Right atrium auricular region (tissue), 2 donors: ENCODE measurements around the gene FBXW12. TPM values are rescaled to one million over a fixed set of nuclear protein-coding genes. Genes with fewer than 3 reads are reported as not detected.

Experiments
- DNase-seq: peaks from one replicate; pipeline ENCODE4 v3.0.0-alpha.2; 2019; ENCODE audit warnings: low spot score
- H3K27ac ChIP-seq, 2 donors: fragments of 200-600 bp; sonication (generic); 1 replicate in 1 of 2; 2 replicates in 1 of 2; pipeline ENCODE4 v1.5.1; 2016 to 2019
- H3K27me3 ChIP-seq, 2 donors: fragments of 200-600 bp; sonication (generic); one replicate each; pipeline versions ENCODE4 v1.5.1 to v1.6.0; 2017 to 2019
- H3K36me3 ChIP-seq: fragments of 200-600 bp; sonication (generic); one replicate; pipeline ENCODE4 v1.5.1; 2016
- H3K4me1 ChIP-seq, 2 donors: fragments of 200-600 bp; sonication (generic); one replicate each; pipeline versions ENCODE4 v1.5.1 to v1.6.0; 2017 to 2019
- H3K4me3 ChIP-seq, 2 donors: fragments of 200-600 bp; sonication (generic); 1 replicate in 1 of 2; 2 replicates in 1 of 2; pipeline ENCODE4 v1.5.1; 2017 to 2019; ENCODE audit warnings: mild to moderate bottlenecking in 1 of 2, moderate library complexity in 1 of 2
- H3K9me3 ChIP-seq, 2 donors: fragments of 200-600 bp; sonication (generic); one replicate each; pipeline ENCODE4 v1.5.1; 2019
- CTCF ChIP-seq, 2 donors: fragments of 200-600 bp; sonication (generic); IDR thresholded peaks; one replicate each; pipeline ENCODE4 v1.5.1; 2019; ENCODE audit warnings: antibody characterized with exemption in 2 of 2
- total RNA-seq, 2 donors: library from RNA; depleted of rRNA; stranded (reverse); fragments of >200 nt; gene quantifications; one replicate each; pipeline ENCODE4 v1.1.0, GENCODE V29; 2016

FBXW12 gene
- total RNA-seq, 2 donors from 2014 or later, result not detected

GRCh38 chr3:48413611-48414010 lies 41.6 kb downstream of the FBXW12 start:
- H3K4me3 ChIP-seq, result no peak overlapping the region
- no peaks in the 10 kb centered on the region for H3K27me3 ChIP-seq
- peaks cover 98% of the 10 kb centered on the region for H3K36me3 ChIP-seq
- no peak overlapping the region for H3K27ac ChIP-seq
- H3K9me3 ChIP-seq, result no peaks in the 10 kb centered on the region
- no peak for TF ChIP-seq CTCF (IDR thresholded peaks at IDR 0.05)
- H3K4me1 ChIP-seq, result no peaks in the 10 kb centered on the region
- no peak for DNase-seq

GRCh38 chr3:48414376-48415250 lies 42.6 kb downstream of the FBXW12 start:
- Histone ChIP-seq H3K4me1 (no peaks in the 10 kb centered on the region), H3K4me3 (no peak overlapping the region), H3K9me3 (no peaks in the 10 kb centered on the region), H3K36me3 (peaks cover 95% of the 10 kb centered on the region), H3K27me3 (no peaks in the 10 kb centered on the region), H3K27ac (no peak overlapping the region)
- no peak for TF ChIP-seq CTCF (IDR thresholded peaks at IDR 0.05)
- no peak for DNase-seq

- no peak for TF ChIP-seq CTCF (IDR thresholded peaks at IDR 0.05)
- DNase-seq, result no peak
- Histone ChIP-seq H3K36me3 (peaks cover 87% of the 10 kb centered on the region), H3K27me3 (no peaks in the 10 kb centered on the region), H3K4me1 (no peaks in the 10 kb centered on the region), H3K27ac (no peak overlapping the region), H3K4me3 (no peak overlapping the region), H3K9me3 (no peaks in the 10 kb centered on the region)
These were observed 43.4 kb downstream of the FBXW12 start for GRCh38 chr3:48415251-48415953.

DNA sequence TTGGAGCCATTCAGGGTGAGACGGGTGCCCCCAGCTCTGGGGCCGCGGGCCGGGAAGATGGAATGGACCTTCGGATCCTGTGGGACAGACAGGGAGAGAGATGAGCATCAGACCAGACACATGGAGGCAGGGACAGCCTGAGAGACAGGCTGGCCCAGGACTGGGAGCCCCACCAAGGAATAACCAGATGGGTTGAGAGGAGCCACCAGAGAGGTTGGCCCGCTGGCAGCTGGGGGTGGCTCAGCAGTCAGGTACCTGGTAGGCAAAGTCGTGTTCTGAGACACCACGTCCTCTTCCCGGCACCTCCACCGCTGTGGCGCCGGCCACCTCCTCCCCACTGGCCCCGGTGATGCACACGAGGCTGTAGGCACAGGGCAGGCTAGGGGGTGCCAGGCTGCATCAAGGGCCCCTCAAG lies 44.1 kb downstream of the FBXW12 start:
- no peak for DNase-seq
- Histone ChIP-seq H3K4me1 (peaks cover 0 to 6% of the 10 kb centered on the region in 2 donors), H3K27me3 (no peaks in the 10 kb centered on the region), H3K27ac (no peak overlapping the region), H3K9me3 (no peaks in the 10 kb centered on the region), H3K36me3 (peaks cover 80% of the 10 kb centered on the region), H3K4me3 (no peak overlapping the region)
- no peak for TF ChIP-seq CTCF (IDR thresholded peaks at IDR 0.05)

GRCh38 chr3:48416546-48416945 lies 44.5 kb downstream of the FBXW12 start:
- Histone ChIP-seq H3K4me1 (peaks cover 0 to 10% of the 10 kb centered on the region in 2 donors), H3K4me3 (no peak overlapping the region), H3K27me3 (no peaks in the 10 kb centered on the region), H3K36me3 (peaks cover 76% of the 10 kb centered on the region), H3K9me3 (no peaks in the 10 kb centered on the region), H3K27ac (no peak overlapping the region)
- no peak for TF ChIP-seq CTCF (IDR thresholded peaks at IDR 0.05)
- DNase-seq, result no peak
